ENCODE data around the gene PHGDH.

PHGDH gene

DNA sequence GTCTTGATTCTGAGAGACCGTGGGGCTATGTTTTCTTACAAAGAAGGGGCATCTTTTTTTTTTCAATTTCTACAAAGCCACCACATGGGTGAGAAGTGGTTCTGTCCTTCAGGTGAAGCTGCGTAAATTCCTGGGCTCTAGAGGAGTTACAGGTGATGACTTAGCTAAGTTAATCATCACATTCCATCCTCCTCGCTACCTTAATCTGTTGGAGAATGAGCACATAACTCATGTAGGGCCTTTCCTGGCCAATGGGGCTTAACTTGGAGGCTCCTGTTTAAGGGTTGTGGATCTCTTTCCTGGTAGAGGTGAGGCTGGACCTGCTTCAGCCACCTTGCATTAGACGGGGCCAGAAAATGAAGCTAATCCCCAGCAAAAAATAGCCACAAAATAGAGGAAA lies 79.6 kb downstream of the PHGDH start:
- DNase-seq (ENCODE audit: low spot score) = no peak

Data from hematopoietic multipotent progenitor cell treated with erythropoietin and hydrocortisone succinate and interleukin-3 and kit ligand, for 15 days (in vitro differentiated cells).